ENCODE measurements around the gene ATP2C2.

The ATP2C2 gene

GRCh38 chr16:84501077-84501735 is 132.9 kb downstream of the ATP2C2 start:
- DNase-seq = peak in 2 of 10 donors; percentile 62 to 84
- intact Hi-C loops (cut with DNase I) = no loop called here

- DNase-seq = peak in 1 of 10 donors; percentile 20
- intact Hi-C loops (cut with DNase I) = no loop called here
These were observed 133.7 kb downstream of the ATP2C2 start for GRCh38 chr16:84502075-84502474.

- peak in 1 of 10 donors; percentile 12 for DNase-seq
- intact Hi-C loops (cut with DNase I) = no loop called here
These were observed 134.2 kb downstream of the ATP2C2 start for GRCh38 chr16:84502581-84502980.

- peak in 2 of 10 donors; percentile 71 to 82 for DNase-seq
- intact Hi-C loops (cut with DNase I) = no loop called here
These were observed 135.5 kb downstream of the ATP2C2 start for GRCh38 chr16:84503751-84504395.

GRCh38 chr16:84504420-84505248 is 136.3 kb downstream of the ATP2C2 start, which contains the start of gene MEAK7:
Gene MEAK7, minus strand, starts transcription at chr16:84504659. Its CDS starts 6,573 bp downstream, at chr16:84498086.
- intact Hi-C loops (cut with DNase I) = no loop called here

GRCh38 chr16:84505249-84506187 is 137.2 kb downstream of the ATP2C2 start:
- peak in 3 of 10 donors; percentile 59 to 72 (median 63) for DNase-seq
- intact Hi-C loops (cut with DNase I) = no loop called here

More at GRCh38 chr16:84504420-84505248, 136.3 kb downstream of the ATP2C2 start, which contains the start of gene MEAK7:
- peak; percentile 98 to 100 (median 99) for DNase-seq

GRCh38 chr16:84507011-84507982 is 139.0 kb downstream of the ATP2C2 start:
- DNase-seq = peak in 3 of 10 donors; percentile 51 to 76 (median 75)
- intact Hi-C loops (cut with DNase I) = no loop called here

GRCh38 chr16:84508502-84508901 is 140.2 kb downstream of the ATP2C2 start:
- intact Hi-C loops (cut with DNase I) = no loop called here
- DNase-seq = peak in 2 of 10 donors; percentile 18 to 35

GRCh38 chr16:84509032-84509950 is 141.0 kb downstream of the ATP2C2 start:
- intact Hi-C loops (cut with DNase I) = no loop called here
- peak in 2 of 10 donors; percentile 55 to 69 for DNase-seq

GRCh38 chr16:84511180-84511800 is 143.0 kb downstream of the ATP2C2 start:
- DNase-seq = peak; percentile 75 to 97 (median 82)
- intact Hi-C loops (cut with DNase I) = loop anchor here (1.0 to 2.0 kb wide), 2 partner anchors 111 to 214 kb away; no protein-coding TSS in a partner anchor

GRCh38 chr16:84511831-84512230 is 143.5 kb downstream of the ATP2C2 start:
- intact Hi-C loops (cut with DNase I) = loop anchor here (1.0 to 2.0 kb wide), 2 partner anchors 110 to 213 kb away; no protein-coding TSS in a partner anchor
- no peak for DNase-seq

GRCh38 chr16:84513123-84513522 is 144.8 kb downstream of the ATP2C2 start:
- DNase-seq = no peak
- intact Hi-C loops (cut with DNase I) = no loop called here

- peak in 1 of 10 donors; percentile 39 for DNase-seq
- intact Hi-C loops (cut with DNase I) = no loop called here
These were observed 145.3 kb downstream of the ATP2C2 start for GRCh38 chr16:84513666-84514065.
